NOMO-1 treated with DMSO at 0.1 percent for 48 hours (cell line): Measurements from ENCODE around the gene SELENOP.
"Not testable (repeated sequence)": the region's sequence is repeated elsewhere in the genome, so short reads cannot be mapped to it uniquely, and the experiment has no call there.

ENCODE experiments used
- DNase-seq: peaks from one replicate; lab custom pipeline; 2025; ENCODE audit not compliant: unreplicated experiment; lab: John Stamatoyannopoulos, UW

Gene SELENOP

DNA sequence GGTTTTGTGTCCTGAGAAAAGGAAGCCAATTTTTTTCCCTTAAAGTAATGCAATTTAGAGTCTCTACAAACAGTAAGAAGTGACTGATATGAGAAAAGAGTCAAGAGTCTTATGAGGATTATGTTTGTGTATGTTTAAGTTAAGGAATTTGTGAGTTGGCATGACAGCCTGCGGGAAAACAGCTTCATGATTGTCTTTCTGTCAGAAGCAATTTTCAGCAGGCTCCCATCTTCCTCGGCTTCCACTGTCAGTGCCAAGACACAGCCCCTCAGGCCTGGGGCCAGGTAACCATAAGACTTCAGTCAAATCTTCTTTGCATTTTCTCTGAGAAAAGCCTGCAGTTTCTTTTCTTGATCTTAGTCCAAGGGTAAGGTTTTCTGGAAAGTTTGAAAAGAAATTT, 17.0 kb upstream of the SELENOP start:
- no peak for DNase-seq

DNA sequence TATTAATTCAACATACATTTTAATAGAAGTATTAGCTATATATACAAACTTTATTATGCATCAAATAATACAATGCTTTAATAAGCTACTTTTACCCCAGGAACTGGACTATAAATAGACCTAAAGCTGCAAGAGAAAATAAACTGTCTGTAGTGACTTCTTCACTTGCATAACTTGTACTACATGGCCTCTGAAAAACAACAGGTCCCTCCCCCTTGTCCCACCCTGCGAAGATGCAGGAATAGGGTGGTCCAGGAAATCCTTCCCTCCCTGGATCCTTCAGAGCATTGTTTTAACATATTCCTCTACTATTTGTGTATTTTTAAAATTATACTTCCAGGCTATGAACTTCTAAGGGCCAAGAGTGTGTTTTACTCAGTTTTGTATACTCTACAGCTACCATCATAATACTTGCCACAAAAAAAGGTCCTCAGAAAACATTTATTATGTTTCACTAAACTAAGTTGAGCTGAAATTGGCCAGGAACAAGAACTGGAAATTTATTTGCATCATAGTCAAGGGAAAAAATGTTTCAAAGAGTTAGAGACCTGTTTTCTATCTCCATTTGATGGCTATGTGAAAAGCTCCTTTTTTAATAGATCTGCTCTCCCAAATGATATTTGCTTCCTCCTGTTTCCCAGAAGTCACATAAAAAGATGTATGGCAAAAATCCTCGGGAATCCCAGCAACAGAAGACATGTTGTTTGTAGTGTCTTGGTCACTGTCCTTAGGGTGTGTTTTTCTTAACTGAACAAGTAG, 15.2 kb upstream of the SELENOP start:
- no peak for DNase-seq

DNA sequence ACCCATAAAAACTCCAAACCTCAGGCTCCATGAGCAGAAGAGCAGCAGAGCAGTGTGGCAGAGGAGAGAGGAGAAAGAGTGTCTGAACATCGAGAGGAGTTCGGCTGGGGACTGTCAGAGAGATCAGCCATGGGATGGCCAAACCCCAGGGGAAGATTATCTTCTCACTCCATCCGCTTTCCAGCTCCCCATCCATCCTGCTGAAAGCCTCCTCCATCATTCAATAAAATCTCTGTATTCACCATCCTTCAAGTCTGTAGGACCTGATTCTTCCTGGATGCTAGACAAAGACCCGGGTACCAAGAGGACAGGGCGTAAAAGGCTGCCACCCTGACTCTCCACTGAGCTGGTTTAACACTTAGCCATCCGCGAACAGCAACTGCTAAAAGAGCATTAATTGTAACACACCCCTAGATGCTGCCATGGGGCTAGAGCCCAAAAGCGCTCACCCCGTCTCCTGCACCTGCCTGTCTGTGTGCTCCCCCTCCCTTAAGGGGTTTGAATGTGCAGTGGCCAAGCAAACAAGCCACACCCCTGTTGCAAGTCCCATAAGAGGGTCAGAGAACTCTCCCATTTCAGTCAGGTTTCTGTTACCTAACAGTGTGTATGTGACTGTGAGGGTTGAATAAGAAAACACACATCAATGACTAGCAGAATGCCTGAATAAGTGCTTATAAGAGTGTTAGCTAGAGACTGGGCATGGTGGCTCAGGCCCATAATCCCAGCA, 13.9 kb upstream of the SELENOP start:
- no peak for DNase-seq

DNA sequence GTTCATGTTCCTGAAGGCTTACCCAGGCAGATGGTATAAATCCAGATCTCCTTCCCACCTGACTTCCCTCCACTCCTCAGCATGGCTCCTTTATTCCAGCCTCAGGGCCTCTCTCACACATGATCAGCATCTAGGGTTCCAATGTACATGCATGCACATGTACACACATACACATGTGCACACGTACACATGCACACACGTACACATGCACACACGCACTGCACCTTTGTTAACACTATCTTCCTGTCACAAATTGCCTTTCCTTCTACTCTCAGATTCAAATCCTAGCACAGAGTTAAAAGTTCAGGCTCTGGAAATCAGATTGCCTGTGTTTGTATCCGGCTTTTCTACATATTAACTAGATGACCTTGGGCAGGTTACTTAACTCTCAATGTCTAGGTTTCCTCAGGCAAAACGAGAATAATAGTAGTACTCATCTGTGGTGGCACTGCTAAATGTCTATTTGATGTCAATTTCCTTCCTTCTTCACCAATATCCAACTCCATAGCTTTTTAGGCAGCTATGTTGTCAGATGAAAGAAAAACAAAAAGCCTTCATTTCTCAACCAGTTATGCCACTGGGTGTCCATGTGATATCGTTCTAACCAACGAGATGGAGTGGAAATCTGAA, 12.8 kb upstream of the SELENOP start:
- no peak for DNase-seq

DNA sequence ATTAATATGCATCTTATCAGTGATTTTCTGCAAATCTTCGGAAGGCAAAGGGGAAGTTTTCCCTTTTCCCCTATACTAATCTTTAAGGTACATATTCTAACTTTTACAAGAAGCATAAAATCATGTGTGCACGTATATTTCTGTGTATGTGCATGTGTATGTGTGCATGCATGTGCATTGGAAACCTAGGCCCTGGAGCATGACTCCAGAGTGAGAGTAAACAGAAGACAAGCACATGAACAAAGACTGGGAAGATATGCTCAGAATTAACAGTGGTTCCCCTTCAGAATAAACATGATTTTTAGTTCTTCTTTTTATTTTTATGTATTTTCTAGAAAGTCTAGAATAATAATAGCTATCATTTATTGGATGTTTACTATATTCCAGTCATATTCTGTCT, 10.9 kb upstream of the SELENOP start:
- DNase-seq, result no peak

DNA sequence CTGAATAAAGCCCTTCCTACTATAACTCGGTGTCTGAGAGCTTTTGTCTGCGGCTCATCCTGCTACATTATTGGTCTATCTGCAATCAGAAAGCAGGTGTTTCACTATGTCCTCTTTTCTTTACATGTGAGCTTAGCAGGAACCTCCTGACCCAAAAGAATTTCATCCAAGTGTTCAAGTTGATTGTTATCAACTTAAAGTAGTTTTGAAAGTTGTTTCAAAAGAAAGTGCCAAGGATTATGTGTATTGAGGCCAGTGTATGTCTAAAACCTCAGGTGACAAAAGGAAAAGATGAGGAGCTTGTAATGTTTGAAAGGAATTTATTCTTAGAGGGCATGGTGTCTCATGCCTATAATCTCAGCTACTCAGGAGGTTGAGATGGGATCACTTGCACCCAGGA, 8.1 kb upstream of the SELENOP start:
- DNase-seq, result no peak

DNA sequence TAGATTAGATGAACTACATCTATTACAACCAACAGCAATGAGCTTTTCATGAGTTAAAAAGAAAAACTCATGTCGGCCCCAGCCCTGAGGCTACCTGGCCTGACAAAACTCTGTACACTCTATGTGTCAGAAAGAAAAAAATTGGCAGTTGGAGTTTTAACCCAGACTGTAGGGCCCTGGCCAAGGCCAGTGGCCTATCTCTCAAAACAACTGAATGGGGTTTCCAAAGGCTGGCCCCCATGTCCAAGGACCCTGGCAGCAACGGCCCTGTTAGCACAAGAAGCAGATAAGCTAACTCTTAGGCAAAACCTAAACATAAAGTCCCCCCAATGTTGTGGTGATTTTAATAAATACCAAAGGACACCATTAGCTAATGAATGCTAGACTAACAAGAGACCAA, 4.9 kb upstream of the SELENOP start:
- not testable (repeated sequence) for DNase-seq

DNA sequence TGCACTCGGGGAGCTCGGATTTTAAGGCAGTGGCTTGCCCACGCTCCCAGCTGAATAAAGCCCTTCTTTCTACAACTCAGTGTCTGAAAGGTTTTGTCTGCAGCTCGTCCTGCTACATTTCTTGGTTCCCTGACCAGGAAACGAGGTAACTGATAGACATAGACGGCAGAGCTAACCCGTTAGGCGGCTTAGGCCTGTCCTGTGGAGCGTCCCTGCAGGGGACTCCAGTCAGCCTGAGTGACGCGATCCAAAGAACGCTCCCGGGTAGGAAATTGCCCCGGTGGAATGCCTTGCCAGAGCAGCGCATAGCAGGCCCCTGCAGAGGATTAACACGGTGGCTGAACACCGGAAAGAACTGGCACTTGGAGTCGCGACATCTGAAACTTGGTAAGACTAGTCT, 1.8 kb upstream of the SELENOP start:
- DNase-seq, result no peak

DNA sequence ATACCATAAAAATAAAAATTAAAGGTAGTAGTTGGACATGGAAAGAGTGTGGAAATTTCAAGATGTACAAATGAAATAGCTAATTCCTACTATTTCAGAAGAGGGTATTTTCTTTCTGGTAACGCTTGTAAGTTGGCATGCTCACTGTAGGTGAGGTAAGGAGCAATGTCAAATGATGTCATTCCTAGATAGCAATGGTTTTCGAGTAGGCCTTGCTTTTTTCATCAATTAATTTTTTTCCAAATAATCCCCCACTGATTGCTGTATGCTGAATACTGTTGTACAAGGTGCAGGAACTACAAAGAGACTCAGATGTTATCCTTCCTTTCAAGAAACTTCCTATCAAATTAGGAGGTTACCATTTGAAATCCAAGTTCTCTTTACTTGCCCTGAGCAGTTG, 928 bp upstream of the SELENOP start:
- DNase-seq, result no peak

DNA sequence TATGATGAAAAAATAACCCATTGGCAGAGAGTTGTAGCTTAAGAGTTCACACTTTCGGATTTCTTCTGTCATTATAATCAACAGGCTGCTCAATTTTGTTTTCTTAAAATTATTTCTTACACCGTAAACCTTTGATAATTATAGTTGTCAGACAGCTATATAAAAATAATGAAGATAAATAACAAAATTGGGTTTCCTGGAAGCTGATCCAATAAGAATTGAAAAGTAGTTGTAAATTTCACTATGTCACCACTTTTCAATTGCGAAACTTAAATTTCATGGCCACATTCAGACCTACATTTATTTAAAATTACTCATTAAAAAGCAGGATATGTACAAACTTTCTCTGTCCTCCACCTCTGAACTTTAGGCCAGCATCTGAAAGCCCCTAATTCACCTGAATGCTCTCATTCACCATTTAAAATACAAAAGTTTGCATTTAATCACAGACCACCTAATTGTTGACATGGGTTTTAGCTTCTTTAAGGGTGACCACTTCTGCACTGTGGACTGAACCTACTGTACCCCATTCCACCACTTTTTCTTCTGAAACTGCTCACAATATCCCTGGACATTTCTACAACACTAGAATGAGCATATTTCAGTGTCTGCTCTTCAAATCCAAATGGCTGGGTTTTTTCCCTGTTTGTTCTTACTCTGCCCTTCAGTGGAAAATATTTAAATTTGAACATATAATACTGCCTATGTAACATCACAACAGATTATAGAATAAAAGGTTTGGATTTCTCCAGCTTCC, 680 bp downstream of the SELENOP start:
- peak; percentile 18 for DNase-seq

DNA sequence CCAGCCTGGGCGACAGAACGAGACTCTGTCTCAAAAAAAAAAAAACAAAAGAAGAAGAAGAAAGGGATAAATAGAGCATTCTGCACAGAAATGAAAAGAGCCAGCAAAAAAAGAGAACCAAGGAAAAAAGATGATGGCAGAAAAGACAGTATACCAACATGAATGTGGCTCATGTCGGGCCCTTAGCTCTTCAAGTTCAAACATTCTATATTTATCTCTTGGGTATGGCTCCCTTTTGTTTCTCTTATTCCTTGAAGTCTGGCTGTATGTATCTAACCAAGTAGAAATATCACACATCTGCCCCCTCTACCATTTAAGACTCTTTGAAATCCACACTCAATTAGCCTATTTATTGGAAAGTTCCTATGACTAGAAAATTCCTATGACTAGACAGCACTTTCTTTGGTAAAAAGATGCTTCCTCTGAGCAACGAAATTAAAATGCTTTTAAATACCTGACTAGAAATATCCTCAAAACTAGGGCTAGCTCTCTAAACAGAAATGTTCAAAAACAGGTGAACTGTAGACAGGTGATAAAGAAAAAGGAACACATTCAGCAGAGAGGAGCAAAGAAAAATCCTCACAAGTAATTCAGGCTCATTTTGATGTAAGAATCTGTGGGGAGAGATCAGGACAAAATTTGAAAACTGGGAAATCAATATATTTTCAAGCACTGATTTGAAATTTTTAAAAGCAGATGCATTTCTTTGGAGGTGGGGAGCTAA, 2.6 kb downstream of the SELENOP start:
- DNase-seq, result no peak

DNA sequence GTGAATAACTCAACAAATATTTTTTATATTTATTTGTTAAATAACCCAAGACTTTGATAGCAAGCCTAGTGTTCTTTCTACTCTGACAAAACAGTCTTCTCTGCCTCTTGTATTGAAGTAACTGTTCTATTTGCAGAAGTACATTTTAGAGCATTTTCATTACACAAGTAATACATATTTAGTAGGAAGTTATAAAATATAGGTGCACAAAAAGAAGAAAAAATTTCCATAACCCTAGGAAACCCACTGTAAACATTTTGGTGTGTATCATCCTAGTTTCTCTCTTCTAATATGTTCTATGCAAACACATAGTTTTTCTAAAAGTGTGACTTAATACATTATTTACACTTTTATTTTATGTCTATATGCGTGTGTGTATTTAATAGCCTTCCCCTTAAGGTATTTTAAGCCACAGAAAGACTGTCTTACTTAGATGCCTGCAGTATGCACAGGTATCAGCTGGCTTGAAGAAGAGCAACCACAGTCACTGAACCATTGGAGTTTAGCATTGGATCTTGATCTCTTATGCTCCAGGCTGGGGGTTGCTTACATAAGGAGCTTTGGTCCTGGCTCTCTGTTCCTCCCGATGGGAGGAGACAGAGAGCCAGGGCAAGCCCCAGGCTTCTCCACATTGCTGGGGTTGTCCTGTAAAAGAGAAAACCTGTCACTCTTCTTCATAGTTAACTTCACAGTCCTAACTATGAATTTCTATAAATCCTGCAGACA, 3.8 kb downstream of the SELENOP start:
- DNase-seq, result no peak

DNA sequence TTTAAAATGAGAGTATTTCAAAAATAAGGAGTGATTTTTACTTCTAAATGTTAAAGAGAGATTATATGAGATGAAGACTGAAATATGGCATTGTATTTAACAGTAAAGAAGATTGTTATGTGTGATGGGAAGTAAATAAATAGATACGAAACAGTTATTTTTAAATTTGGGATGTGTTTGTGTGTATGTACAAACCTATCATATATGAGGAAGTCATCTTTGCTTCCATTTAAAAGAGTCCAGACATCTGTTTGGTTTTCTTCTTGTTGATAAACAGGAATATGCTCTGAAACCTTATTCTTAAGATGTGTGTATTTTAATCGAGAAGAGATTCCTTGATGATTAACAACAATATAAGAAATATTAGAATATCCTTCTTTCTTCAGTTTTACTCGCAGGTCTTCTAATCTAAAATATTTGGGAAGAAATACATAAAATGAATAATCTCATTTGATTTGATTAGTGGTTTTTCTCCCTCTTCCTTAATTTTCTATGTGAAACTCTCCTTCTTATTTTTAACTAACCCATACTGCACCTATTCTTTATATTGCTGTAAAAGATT, 4.9 kb downstream of the SELENOP start:
- no peak for DNase-seq

DNA sequence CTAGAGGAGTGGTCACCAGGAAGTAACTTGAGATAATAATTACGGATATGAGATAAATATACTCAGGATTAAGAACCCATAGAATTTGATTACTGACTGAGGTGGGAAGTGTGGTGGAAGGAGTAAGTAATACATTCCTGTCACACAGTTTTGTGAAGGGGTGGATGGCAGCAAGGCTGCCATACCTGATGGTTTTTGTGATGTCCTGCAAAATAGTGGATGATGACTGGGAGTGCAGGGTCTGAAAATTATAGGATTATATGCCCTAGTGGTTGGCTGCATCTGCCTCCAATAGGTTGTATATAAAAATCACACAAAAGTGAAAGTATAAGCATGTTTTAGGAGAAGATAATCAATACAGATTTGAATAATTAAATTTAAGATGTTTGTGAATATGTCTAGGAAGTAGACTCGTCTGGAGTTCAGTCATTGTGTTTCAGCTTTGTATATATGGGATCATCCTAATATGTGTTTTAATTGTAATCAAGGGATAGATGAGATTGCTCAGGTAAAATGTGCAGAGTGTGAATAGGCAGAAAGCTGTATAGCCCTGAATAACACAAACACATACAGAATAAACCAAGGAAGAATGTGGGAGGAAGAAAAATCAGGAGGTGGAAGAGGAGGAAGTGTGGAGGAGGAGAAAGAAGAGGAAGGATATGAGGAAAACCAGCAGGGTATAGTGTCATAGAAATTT, 5.5 kb downstream of the SELENOP start:
- DNase-seq, result no peak

DNA sequence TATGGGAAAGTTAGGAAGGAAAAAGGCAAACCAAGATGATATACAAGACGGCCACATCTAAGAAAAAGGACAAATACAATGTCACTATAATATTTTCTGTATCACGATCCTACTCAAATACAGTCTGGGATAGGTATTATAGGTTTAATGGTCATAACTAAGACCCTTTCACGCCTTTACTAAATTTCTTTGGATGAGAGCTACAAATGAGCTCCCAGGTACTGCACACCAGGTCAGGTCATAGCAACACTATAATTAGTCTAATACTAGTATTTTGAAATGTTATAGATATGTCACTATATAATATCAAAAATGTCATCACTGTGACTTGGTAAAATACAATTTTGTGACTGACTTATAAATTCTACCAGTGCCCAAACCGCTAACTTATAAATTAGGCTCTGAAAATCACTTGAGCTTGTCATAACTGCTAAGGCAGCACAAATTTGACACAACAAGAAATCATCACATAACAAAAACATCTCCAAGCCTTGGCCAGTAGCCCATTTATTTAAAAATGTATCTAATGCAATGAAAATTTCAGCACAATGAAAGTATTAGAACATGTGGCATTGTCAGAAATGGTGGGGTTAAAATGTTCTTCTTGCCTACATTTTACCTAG, 6.9 kb downstream of the SELENOP start:
- DNase-seq, result no peak

DNA sequence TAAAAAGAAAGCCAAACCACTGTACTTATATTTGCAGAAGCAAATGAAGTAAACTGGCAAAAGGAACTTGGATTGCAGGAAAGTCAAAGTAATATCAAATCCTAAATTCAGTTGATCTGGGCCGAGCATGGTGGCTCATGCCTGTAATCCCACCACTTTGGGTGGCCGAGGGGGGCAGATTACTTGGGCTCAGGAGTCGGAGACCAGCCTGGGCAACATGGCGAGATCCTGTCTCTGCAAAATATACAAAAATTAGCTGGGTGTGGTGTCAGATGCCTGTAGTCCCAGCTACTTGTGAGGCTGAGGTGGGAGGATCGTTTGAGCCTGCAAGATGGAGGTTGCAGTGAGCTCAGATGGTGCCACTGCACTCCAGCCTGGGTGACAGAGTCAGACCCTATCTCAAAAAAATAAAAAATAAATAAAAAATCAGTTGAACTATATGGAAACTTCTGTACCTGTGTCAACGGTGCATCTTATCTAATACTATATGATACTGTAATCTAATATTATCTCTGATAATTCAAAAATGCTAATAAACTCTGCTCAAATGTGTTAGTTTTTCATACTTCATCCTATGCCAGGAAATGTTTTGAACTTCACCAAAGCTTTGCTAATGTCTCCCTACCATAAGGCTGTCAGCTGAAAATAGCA, 10.1 kb downstream of the SELENOP start:
- DNase-seq, result no peak

DNA sequence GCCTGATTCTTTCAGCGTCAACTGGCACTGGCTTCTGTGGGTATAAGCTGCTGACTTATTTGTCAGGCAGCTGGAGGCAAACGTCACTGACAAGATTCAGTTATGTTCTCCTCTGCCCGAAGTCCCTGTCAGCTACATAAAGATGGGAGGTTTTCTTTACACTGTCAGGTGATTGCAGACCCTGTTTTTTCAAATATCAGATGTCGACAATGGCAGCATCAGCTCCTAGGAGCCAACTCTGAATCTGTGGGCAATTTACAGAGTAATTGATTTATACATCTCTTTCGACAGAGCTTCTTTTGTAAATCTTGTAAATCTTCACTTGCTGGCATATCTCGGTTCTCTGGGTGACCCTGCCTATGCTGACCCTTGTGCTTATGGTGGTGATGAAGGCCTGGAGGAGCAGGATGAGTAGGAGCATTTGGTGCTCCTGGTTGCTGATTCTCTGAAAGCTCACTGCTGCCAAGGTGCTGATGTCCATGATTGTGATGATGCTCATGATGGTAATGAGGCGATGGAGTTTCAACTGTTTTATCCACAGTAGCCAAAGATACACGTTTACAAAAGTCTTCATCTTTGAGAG, 10.9 kb downstream of the SELENOP start:
- DNase-seq, result no peak

DNA sequence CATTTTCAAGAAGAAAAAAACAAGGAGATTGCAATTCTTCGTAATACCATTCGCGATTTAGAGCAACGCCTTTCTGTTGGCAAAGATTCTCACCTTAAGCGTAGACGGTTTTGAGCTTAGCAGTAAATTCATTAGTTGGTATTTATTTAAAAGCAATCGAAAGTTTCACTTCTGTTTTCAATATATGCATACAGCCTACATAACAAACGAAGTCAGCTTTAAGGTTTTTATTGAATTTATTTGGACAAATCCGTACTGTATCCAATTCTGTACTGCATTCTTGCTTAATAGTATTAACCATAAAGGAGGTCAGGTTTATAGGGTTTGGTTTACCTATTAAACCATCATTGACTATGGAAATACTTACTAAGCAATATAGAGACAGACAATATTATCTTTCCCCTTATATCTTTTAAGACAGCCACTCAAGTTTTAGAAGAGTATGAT, 12.0 kb downstream of the SELENOP start:
- peak; percentile 33 for DNase-seq
